Activated CD8-positive, alpha-beta memory T cell treated with anti-CD3 and anti-CD28 coated beads for 48 hours (primary cell): Measurements from ENCODE around the gene POU4F2.
"Not testable (repeated sequence)": the region's sequence is repeated elsewhere in the genome, so short reads cannot be mapped to it uniquely, and the experiment has no call there.

Source experiments
- DNase-seq, 3 experiments: peaks; one replicate each; pipeline ENCODE4 v3.0.0-alpha.2; 2020; ENCODE audit warnings: low read depth in 2 of 3, low spot score in 2 of 3

POU4F2 gene

GRCh38 chr4:146654687-146655520 lies 16.2 kb downstream of the POU4F2 start:
- no peak for DNase-seq

GRCh38 chr4:146655521-146655856 lies 16.8 kb downstream of the POU4F2 start:
- no peak for DNase-seq

- no peak for DNase-seq
Measured at GRCh38 chr4:146661367-146661766, 22.7 kb downstream of the POU4F2 start.

GRCh38 chr4:146663968-146664311 lies 25.2 kb downstream of the POU4F2 start:
- DNase-seq, result not testable (repeated sequence)

GRCh38 chr4:146674829-146675570 lies 36.3 kb downstream of the POU4F2 start:
- no peak for DNase-seq
